Smooth muscle cell of the brain vasculature (primary cell): Measurements from ENCODE around the gene GBP6.
"Not testable (repeated sequence)": the region's sequence is repeated elsewhere in the genome, so short reads cannot be mapped to it uniquely, and the experiment has no call there.

Experiments used
- DNase-seq: peaks from one replicate; pipeline ENCODE4 v3.0.0-alpha.2; 2012; ENCODE audit warnings: low read depth, low spot score

GBP6 gene, protein sequence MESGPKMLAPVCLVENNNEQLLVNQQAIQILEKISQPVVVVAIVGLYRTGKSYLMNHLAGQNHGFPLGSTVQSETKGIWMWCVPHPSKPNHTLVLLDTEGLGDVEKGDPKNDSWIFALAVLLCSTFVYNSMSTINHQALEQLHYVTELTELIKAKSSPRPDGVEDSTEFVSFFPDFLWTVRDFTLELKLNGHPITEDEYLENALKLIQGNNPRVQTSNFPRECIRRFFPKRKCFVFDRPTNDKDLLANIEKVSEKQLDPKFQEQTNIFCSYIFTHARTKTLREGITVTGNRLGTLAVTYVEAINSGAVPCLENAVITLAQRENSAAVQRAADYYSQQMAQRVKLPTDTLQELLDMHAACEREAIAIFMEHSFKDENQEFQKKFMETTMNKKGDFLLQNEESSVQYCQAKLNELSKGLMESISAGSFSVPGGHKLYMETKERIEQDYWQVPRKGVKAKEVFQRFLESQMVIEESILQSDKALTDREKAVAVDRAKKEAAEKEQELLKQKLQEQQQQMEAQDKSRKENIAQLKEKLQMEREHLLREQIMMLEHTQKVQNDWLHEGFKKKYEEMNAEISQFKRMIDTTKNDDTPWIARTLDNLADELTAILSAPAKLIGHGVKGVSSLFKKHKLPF

GRCh38 chr1:89363638-89364536, at the start of gene GBP6:
Gene GBP6, plus strand, starts transcription at chr1:89364059. Its CDS starts 4,493 bp downstream, at chr1:89368552.
- DNase-seq, result no peak

DNA sequence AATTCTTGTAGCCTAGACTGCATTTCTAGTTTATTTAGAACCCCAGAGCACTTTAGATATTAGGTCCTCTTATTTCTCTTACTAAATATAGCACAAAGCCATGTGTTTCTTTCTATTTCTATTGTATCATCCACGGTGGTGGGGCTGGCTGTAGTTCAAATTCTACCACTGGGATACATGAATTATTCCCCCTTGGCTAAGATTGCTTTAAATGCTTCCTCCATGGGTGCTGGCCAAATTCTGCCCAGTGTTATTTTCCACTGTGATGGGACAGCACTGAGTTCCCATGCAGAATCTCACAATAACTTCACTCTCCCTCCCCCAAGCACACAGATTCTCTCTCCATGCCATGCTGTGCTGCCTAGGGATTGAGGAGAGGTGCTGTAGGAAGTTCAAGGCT, 41.5 kb upstream of the GBP6 start:
- no peak for DNase-seq

DNA sequence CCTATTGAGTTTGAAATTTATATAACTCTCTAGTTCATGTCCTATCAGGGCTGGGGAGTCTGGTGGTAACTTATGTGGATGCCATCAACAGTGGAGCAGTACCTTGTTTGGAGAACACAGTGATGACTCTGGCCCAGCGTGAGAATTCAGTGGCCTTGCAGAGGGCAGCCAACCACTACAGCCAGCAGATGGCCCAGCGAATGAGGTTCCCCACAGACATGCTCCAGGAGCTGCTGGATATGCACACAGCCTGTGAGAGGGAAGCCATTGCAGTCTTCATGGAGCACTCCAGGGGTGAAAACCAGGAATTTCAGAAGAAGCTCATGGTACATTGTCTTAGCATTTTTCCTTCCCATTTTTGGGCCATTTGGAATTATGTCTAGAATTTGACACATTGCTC, 32.0 kb upstream of the GBP6 start:
- no peak for DNase-seq

- DNase-seq, result no peak
These were observed 31.4 kb upstream of the GBP6 start for GRCh38 chr1:89332461-89332860.

DNA sequence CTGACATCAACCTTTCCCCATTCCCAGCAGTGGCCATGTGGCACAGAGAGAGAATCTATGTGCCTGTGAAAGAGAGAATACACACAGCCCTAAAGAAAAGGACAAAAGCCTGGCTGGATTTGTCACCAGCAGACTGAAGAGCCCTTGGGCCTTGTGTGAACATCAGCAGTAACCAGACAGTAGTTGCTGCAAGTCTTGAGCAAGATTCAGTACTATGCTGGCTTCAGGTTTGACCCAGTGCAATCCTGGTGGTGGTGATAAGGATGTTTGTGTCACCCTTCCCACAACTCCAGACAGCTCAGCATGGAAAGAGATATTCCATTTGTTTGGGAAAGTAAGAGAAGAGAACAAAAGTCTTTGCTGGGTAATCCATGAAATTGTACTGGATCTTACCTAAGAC, 28.4 kb upstream of the GBP6 start:
- no peak for DNase-seq

DNA sequence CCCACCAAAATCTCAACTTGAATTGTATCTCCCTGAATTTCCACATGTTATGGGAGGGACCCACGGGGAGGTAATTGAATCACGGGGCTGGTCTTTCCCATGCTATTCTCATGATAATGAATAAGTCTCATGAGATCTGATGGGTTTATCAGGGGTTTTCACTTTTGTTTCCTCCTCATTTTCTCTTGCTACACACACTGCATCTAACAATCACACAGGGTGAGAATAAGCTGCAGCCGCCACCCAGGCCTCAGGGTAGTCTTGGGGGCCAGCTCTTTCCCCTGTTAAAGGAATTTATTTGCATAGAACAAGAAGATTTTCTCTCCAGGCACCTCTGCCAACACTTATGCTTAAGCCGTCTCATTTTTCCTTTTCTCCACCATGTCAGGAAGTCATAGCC, 26.0 kb upstream of the GBP6 start:
- DNase-seq, result no peak

DNA sequence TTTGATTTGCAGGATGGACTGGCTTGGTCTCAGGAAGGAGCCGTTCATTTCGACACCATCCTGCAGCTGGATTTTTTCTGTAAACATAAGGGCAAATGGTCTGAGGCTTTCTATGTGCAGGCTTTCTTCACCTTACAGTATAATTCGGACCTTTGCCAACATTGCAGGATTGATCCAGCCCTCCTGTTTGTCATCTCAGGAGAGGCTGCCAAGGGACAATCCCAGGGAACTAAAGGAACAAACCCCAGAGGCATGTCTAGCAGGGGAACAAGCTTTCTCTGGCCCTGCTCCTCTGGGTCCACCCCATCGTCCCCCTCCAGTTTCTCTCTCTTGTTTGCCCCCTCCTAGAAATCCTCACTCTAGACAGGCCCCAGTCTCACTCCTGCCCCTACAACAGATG, 24.8 kb upstream of the GBP6 start:
- no peak for DNase-seq

- not testable (repeated sequence) for DNase-seq
These were observed 18.4 kb upstream of the GBP6 start for GRCh38 chr1:89345479-89345878.

DNA sequence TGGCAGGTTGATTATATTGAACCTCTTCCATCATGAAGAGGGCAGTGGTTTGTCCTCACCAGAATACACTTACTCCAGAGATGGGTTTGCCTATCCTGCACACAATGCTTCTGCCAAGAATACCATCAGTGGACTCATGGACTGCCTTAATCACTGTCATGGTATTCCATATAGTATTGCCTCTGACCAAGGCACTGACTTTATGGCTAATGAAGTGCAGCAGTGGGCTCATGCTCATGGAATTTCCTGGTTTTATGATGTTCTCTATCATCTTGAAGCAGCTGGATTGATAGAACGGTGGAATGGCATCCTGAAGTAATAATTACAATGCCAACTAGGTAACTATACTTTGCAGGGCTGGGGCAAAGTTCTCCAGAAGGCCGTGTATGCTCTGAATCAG, 16.6 kb upstream of the GBP6 start:
- no peak for DNase-seq

DNA sequence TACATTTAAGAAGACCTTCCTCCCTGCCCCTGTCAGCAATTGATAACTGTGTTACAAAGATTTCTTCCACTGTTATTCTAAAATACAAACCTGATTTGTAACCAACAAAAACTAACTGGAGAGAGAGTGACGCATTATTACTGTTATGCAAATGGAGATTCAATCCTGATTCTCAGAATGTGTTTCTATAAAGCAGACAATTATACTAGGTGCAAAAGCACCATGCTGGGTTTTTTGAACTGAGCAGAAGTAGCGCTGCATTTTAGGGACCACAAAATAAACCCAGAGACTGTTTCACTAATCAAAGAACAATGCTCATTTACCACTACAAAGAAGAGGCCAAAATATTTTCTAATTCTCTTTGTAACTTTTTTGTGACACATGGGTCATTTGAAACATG, 13.6 kb upstream of the GBP6 start:
- no peak for DNase-seq

DNA sequence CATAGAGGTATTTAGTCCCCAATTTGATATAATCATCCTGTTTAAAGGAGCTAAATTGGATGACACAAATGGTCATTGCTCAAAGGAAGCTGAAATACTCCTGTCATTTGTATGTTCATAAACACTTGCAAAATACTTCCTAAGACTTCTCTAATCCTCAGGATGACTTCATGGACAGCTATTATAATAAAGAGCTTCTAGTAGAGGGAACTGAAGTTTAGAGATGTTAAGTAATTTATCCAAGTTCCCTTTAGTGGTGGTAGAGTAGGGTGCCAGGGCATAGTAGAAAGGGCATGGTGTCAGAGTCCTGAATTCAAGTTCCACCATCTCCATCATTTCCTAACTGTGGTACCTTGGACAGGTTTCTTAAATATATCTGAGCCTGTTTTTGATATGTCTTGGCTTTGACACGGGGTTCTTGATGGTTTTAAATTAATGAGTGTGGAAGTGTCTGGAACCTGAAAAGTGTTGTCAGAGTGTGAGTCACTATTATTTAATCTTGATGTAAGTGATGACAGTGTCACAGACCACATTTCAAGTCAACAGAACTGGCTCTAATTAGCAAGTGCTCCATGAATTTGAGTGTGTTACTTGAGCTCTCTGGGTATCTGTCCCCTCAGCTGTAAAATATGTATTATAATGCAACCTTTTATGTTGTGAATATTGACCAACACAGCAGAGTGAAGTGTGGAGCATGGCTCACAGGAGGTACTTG, 12.1 kb upstream of the GBP6 start:
- DNase-seq, result no peak

GRCh38 chr1:89352421-89352820, 11.4 kb upstream of the GBP6 start:
- no peak for DNase-seq

DNA sequence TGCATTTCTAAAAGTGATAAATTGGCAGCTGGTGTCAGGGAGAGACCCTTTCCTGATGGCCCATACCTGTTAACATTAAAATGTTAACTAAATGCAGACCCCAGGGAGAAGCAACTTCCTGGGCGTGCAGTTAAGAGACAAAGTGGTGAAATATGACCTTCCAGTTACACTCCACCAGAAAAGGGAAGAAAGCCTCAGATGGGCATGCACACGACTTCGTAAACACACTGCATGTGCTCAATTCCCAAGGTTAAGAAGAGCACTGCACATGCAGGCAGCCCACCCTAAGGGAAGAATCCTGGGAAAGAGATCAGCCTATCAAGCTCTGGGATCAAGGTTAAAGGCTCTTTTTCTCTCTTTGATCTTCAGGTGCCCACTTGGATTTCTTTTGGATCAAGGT, 9.7 kb upstream of the GBP6 start:
- no peak for DNase-seq

GRCh38 chr1:89355056-89355455, 8.8 kb upstream of the GBP6 start:
- no peak for DNase-seq

GRCh38 chr1:89356658-89357400, 7.0 kb upstream of the GBP6 start:
- DNase-seq, result no peak

DNA sequence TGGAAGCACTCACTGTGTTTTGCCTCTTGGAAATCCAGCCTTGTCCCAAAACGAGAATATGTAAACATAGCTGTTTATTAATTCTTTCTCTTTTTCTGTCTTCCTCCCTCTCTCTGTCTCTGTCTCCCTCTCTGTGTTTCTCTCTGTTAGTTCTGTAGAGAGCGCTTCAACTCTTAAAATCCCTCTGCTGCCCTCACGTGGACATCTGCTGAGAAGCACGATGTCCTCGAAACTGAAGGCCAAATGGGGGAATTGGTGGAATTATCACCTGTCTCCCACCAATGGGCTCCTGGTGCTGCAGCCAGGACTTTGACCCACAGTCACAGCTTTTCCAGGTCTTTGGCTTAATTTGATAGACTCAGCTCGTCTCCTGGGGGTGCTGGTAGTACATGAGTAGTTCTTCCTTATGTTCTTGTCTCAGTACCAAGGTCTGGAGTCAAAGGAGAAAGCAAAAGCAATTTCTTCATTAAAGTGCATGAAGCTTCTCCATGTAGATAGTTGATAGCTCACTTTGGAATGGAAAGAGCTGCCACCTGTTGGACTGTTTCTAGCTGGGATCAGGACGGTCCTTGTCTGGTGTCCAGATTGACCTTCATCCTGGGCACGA, 5.5 kb upstream of the GBP6 start:
- peak; percentile 55 for DNase-seq

- DNase-seq, result no peak
These were observed 3.1 kb upstream of the GBP6 start for GRCh38 chr1:89360716-89361115.

DNA sequence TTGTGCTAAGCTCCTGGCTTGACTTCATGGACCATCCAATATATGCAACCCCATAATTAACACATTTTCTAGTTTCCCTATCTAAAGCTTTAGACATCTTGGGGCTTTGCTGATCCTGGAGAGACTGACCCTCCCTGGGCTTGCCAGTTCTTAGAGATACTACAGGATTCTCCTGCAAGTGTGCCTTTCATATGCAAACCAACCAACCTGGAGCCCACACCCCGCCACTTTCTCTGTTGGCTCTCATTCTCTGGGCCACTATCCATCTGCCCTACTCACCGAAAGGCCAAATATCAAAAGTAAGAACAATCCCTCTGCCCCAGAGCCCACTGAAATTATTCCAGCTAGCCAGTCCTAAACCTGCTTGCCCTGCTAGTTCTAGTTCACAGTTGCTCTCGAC, 2.2 kb upstream of the GBP6 start:
- no peak for DNase-seq

DNA sequence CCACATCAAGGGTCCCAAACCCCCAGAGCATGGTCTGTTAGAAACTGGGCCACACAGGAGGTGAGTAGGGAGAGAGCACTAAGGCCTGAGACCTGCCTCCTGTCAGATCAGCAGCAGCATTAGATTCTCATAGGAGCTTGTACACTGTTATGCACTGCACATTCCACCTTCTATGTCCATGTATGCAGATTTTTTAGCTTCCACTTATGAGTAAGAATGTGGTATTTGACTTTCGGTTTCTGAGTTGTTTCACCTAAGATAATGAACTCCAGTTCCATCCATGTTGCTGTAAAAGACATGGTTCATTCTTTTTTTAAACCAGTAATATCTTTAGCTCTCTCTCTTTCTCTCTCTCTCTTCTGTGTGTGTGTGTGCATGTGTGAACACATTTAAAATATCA, 663 bp upstream of the GBP6 start:
- no peak for DNase-seq

GRCh38 chr1:89364954-89365550, 1.2 kb downstream of the GBP6 start:
- no peak for DNase-seq
